Parathyroid adenoma (tissue), 2 donors: Measurements from ENCODE around the gene METTL16.

ENCODE experiments used
- H2AFZ ChIP-seq: fragments of 300-600 bp; sonication (generic); one replicate; pipeline ENCODE4 v1.7.0; 2017; ENCODE audit warnings: antibody characterized with exemption, mild to moderate bottlenecking
- H3K27ac ChIP-seq: fragments of 300-600 bp; sonication (generic); one replicate; pipeline ENCODE4 v1.7.0; 2017
- H3K27me3 ChIP-seq: fragments of 300-600 bp; sonication (generic); one replicate; pipeline ENCODE4 v1.7.0; 2017; ENCODE audit warnings: low read length; ENCODE audit not compliant: control insufficient read depth, insufficient read depth
- H3K36me3 ChIP-seq: fragments of 300-600 bp; sonication (generic); one replicate; pipeline ENCODE4 v1.7.0; 2017; ENCODE audit warnings: low read length; ENCODE audit not compliant: control insufficient read depth, insufficient read depth
- H3K4me1 ChIP-seq: fragments of 300-600 bp; sonication (generic); one replicate; pipeline ENCODE4 v1.7.0; 2017; ENCODE audit warnings: control low read depth
- H3K4me2 ChIP-seq: fragments of 300-600 bp; sonication (generic); one replicate; pipeline ENCODE4 v1.7.0; 2017; ENCODE audit warnings: low read length
- H3K4me3 ChIP-seq: fragments of 300-600 bp; sonication (generic); one replicate; pipeline ENCODE4 v1.7.0; 2017; ENCODE audit warnings: low read depth, low read length
- H3K79me2 ChIP-seq: fragments of 300-600 bp; sonication (generic); one replicate; pipeline ENCODE4 v1.7.0; 2017; ENCODE audit warnings: control low read depth
- H3K9ac ChIP-seq: fragments of 300-600 bp; sonication (generic); one replicate; pipeline ENCODE4 v1.7.0; 2017; ENCODE audit warnings: mild to moderate bottlenecking
- H3K9me3 ChIP-seq: fragments of 300-600 bp; sonication (generic); one replicate; pipeline ENCODE4 v1.7.0; 2017; ENCODE audit warnings: low read length; ENCODE audit not compliant: control insufficient read depth
- CTCF ChIP-seq: fragments of 300-600 bp; sonication (generic); IDR thresholded peaks from one replicate; pipeline ENCODE4 v1.7.0; 2017; ENCODE audit warnings: antibody characterized with exemption, mild to moderate bottlenecking
- donor health status: primary hyperparathyroidism.

METTL16 gene

GRCh38 chr17:2372681-2373080 is 139.0 kb downstream of the METTL16 start:
- Histone ChIP-seq H3K9ac (no peak overlapping the region), H3K36me3 (no peaks in the 10 kb centered on the region), H3K9me3 (no peaks in the 10 kb centered on the region), H3K27me3 (no peaks in the 10 kb centered on the region), H3K4me2 (no peak overlapping the region), H3K27ac (no peak overlapping the region), H3K4me3 (no peak overlapping the region), H2AFZ (no peak overlapping the region), H3K79me2 (no peaks in the 10 kb centered on the region), H3K4me1 (no peaks in the 10 kb centered on the region)
- no peak for TF ChIP-seq CTCF

GRCh38 chr17:2372180-2372579 is 139.5 kb downstream of the METTL16 start:
- H3K4me1 ChIP-seq = no peaks in the 10 kb centered on the region
- H3K36me3 ChIP-seq = no peaks in the 10 kb centered on the region
- H3K9ac ChIP-seq = no peak overlapping the region
- H3K27ac ChIP-seq = no peak overlapping the region
- H3K4me2 ChIP-seq = no peak overlapping the region
- no peaks in the 10 kb centered on the region for H3K27me3 ChIP-seq
- TF ChIP-seq CTCF = no peak
- no peaks in the 10 kb centered on the region for H3K79me2 ChIP-seq
- H2AFZ ChIP-seq = no peak overlapping the region
- H3K9me3 ChIP-seq = no peaks in the 10 kb centered on the region
- H3K4me3 ChIP-seq = no peak overlapping the region

- TF ChIP-seq CTCF = no peak
- Histone ChIP-seq H3K4me1 (no peaks in the 10 kb centered on the region), H3K79me2 (no peaks in the 10 kb centered on the region), H3K27ac (no peak overlapping the region), H2AFZ (no peak overlapping the region), H3K4me3 (no peak overlapping the region), H3K27me3 (no peaks in the 10 kb centered on the region), H3K9me3 (no peaks in the 10 kb centered on the region), H3K36me3 (no peaks in the 10 kb centered on the region), H3K9ac (no peak overlapping the region), H3K4me2 (no peak overlapping the region)
Observed at GRCh38 chr17:2371183-2372130, 140.2 kb downstream of the METTL16 start.

- Histone ChIP-seq H3K27me3 (no peaks in the 10 kb centered on the region), H3K36me3 (no peaks in the 10 kb centered on the region), H3K9ac (no peak overlapping the region), H3K27ac (no peak overlapping the region), H3K4me2 (no peak overlapping the region), H2AFZ (no peak overlapping the region), H3K4me3 (no peak overlapping the region), H3K9me3 (no peaks in the 10 kb centered on the region), H3K79me2 (no peaks in the 10 kb centered on the region), H3K4me1 (no peaks in the 10 kb centered on the region)
- no peak for TF ChIP-seq CTCF
Observed at GRCh38 chr17:2370211-2370589, 141.5 kb downstream of the METTL16 start.
